AG04450 (cell line): Measurements from ENCODE around the gene OR4D1. TPM values are rescaled to one million over a fixed set of nuclear protein-coding genes. Genes with fewer than 3 reads are reported as not detected.

Experiments
- CTCF ChIA-PET: fragments of 300-600, 350-600 bp; formaldehyde crosslinking; extraction: SDS; loops from one replicate; lab custom pipeline; 2022; ENCODE audit warnings: antibody characterized with exemption, inconsistent platforms; lab: Charles Lee
- POLR2A ChIA-PET: fragments of 350-600 bp; formaldehyde crosslinking; extraction: SDS; loops from one replicate; lab custom pipeline; 2021; ENCODE audit warnings: antibody characterized with exemption, inconsistent platforms; lab: Yijun Ruan, JAX
- DNase-seq: peaks from one replicate; pipeline ENCODE4 v3.0.0-alpha.2; 2011; ENCODE audit warnings: low read depth, low spot score
- H3K27ac ChIP-seq: one replicate; pipeline ENCODE4 v1.5.1; 2012; ENCODE audit warnings: low read depth, low read length, control low read depth
- H3K27me3 ChIP-seq: one replicate; pipeline ENCODE4 v1.6.0; 2012; ENCODE audit warnings: low read length; ENCODE audit not compliant: control insufficient read depth, insufficient read depth
- H3K4me3 ChIP-seq: 2 replicates; pipeline ENCODE4 v1.5.1; 2011; ENCODE audit warnings: mild to moderate bottlenecking, low read depth, low read length, control low read depth
- H3K9me3 ChIP-seq: 2 replicates; pipeline ENCODE4 v1.5.1; 2012; ENCODE audit warnings: low read length; ENCODE audit not compliant: control insufficient read depth, insufficient read depth
- polyA plus RNA-seq: library from polyadenylated mRNA; depleted of rRNA; stranded (reverse); fragments of >200 nt; gene quantifications from 2 replicates; pipeline ENCODE4 v1.2.3, GENCODE V29; 2011
- TF ChIP-seq, protein P1 (sequence below): IDR thresholded peaks from 2 replicates; pipeline ENCODE4 v1.5.1; 2011; ENCODE audit warnings: low read depth, low read length, control low read depth, inconsistent platforms

The OR4D1 gene
- polyA plus RNA-seq, 1 experiment: not detected

DNA sequence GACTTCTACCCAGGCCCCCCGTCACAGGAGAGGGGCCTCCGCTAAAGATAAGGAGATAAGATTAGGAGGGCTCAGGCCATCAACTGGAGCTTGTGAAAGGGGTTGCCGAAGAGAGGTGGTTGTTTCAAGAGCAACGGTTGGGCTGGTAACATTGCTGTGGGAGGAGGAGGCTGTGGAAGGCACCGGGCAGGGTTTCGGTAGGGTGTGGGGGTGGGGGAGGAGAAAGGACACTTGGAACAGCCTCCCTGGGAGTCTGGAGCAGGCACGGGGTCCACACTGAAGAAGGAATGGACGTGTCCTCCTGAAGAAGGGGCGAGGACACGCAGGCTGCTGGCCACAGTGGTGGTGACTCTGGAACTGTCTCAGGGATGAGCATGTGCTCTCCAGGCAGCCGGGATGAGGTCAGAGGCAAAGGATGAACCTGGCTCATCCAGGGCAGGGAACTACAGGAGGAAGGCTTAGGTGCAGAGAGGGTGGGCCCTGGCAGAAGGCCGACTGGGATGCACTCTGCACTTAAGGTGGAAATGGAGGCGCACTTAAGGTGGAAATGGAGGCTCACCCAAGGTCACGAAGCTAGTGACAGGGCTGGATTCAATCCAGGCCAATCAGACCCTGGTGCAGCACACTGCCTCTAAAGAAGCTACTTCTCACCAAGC, 43.2 kb downstream of the OR4D1 start:
- no peak for DNase-seq
- no peak overlapping the region for H3K4me3 ChIP-seq
- ChIA-PET CTCF (interaction anchor here (1.6 kb wide), 1 partner anchor 9 kb away, joined by 7 read pairs; no protein-coding TSS in a partner anchor), POLR2A (no interaction called here)
- TF ChIP-seq, protein P1, sequence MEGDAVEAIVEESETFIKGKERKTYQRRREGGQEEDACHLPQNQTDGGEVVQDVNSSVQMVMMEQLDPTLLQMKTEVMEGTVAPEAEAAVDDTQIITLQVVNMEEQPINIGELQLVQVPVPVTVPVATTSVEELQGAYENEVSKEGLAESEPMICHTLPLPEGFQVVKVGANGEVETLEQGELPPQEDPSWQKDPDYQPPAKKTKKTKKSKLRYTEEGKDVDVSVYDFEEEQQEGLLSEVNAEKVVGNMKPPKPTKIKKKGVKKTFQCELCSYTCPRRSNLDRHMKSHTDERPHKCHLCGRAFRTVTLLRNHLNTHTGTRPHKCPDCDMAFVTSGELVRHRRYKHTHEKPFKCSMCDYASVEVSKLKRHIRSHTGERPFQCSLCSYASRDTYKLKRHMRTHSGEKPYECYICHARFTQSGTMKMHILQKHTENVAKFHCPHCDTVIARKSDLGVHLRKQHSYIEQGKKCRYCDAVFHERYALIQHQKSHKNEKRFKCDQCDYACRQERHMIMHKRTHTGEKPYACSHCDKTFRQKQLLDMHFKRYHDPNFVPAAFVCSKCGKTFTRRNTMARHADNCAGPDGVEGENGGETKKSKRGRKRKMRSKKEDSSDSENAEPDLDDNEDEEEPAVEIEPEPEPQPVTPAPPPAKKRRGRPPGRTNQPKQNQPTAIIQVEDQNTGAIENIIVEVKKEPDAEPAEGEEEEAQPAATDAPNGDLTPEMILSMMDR: no peak
- H3K27me3 ChIP-seq: peaks cover 5% of the 10 kb centered on the region
- H3K9me3 ChIP-seq: no peaks in the 10 kb centered on the region; the same call in 1 of the 2 replicates
- no peak overlapping the region for H3K27ac ChIP-seq

DNA sequence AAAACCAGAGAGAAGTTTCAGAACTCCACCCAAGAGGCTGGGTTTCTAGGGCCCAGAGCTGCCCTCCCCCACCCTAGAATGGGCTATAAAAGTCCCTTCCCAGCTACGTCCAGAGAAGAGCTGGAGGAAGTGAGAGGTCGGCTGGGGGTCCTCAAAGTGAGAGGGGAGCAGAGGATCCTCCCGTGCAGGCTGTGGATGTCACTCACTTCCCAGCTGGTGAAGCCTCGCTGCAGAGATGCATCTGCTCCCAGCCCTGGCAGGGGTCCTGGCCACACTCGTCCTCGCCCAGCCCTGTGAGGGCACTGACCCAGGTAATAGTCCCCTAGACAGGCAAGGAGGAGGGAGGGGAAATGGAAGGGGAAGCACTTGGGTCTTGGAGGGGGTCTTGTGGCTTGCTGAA, 44.4 kb downstream of the OR4D1 start, which contains the start of gene EPX:
EPX (plus strand) TSS at position 115 of the 400 bp plus-strand sequence; CDS start at position 236, 121 bp downstream.
- ChIA-PET POLR2A (no interaction called here), CTCF (no interaction called here)

DNA sequence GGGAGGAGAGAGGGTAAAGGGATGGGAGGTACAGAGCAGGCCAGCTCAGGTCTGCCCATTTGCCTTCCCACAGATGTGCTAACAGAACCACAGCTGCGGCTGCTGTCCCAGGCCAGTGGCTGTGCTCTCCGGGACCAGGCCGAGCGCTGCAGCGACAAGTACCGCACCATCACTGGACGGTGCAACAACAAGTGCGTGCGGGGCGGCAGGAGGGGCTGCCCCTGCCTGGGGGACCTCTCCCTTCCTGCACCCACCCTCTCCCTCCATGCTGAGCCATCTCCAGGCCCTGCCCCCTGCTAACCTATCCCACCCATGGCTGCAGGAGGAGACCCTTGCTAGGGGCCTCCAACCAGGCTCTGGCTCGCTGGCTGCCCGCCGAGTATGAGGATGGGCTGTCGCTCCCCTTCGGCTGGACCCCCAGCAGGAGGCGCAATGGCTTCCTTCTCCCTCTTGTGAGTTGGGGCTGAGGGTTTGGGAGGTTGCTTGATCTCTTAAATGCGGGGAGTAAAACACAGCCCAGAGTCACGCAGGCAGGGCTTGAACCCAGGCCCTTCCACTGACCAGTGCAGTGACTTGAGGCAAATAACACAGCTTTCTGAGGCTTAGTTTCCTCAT, 45.6 kb downstream of the OR4D1 start:
- DNase-seq: no peak
- H3K27ac ChIP-seq: no peak overlapping the region
- H3K9me3 ChIP-seq: no peaks in the 10 kb centered on the region; the same call in 1 of the 2 replicates
- TF ChIP-seq, protein P1: no peak
- CTCF ChIA-PET: no interaction called here
- POLR2A ChIA-PET: no interaction called here
- peaks cover 3% of the 10 kb centered on the region for H3K27me3 ChIP-seq
- no peak overlapping the region for H3K4me3 ChIP-seq

More for the DNA sequence above, 44.4 kb downstream of the OR4D1 start, which contains the start of gene EPX:
- DNase-seq: no peak
- Histone ChIP-seq H3K27me3 (peaks cover 3% of the 10 kb centered on the region), H3K9me3 (no peaks in the 10 kb centered on the region; the same call in 1 of the 2 replicates), H3K27ac (no peak within 1 kb of the TSS), H3K4me3 (no peak within 1 kb of the TSS)
- TF ChIP-seq, protein P1: no peak

DNA sequence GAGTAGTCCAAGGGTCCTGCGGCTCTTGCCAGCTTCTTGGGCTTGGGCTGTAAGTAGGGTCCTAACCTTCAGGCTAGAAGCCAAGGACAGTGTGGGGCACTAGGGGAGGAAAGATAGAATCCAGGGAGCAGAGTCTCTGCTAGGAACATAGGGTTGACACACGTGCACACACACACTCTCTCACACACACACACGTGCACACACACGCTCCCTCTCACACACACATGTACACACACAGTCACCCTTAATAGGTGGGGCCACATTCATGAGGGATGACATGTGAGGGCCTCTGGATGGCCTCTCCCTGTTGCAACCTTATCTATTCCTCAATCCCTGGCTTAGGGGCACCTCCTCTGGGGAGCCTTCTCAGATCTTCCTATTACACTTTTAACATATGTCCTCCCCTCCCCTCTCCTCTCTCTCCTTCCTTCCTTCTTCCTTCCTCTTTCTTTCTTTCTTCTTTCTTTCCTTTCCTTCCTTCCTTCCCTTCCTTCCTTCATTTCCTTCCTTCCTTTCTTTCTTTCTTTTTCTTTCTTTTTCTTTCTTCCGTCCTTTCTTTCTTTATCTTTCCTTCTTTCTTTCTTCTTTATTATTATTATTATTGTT, 47.4 kb downstream of the OR4D1 start:
- TF ChIP-seq, protein P1: no peak
- peaks cover 6% of the 10 kb centered on the region for H3K27me3 ChIP-seq
- no peaks in the 10 kb centered on the region; the same call in 1 of the 2 replicates for H3K9me3 ChIP-seq
- no peak overlapping the region for H3K4me3 ChIP-seq
- no peak overlapping the region for H3K27ac ChIP-seq
- no peak for DNase-seq
- CTCF ChIA-PET: no interaction called here
- POLR2A ChIA-PET: no interaction called here
